ENCODE data around the gene NMRK1.

NMRK1 gene

DNA sequence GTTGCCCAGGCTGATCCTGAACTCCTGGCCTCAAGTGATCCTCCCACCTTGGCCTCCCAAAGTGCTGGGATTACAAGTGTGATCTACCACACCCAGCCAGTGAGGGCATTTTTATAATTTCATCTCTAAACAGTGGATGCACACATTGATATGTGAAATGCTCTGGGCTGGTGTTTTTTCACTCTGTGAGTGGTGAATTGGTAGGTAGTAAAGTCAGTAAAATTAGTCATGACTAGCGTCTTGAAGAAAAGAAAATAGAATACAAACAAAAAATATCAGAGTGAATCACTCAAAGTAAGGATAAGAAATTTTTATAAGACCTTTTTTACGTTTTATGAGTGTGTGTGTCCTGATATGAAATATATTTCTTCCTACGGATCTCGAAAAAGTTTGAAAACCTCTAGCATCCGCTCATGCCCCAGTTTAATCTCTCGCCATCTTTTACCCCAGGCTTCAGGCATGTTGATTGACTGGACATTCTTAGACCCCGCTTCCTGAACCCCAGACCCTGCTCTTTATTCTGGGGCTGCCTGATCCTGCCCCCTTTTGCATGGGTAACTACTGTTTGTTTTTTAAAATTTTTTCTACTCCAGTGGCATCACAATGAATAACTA, 14.3 kb upstream of the NMRK1 start:
- DNase-seq (ENCODE audit: low read depth, low spot score): no peak

DNA sequence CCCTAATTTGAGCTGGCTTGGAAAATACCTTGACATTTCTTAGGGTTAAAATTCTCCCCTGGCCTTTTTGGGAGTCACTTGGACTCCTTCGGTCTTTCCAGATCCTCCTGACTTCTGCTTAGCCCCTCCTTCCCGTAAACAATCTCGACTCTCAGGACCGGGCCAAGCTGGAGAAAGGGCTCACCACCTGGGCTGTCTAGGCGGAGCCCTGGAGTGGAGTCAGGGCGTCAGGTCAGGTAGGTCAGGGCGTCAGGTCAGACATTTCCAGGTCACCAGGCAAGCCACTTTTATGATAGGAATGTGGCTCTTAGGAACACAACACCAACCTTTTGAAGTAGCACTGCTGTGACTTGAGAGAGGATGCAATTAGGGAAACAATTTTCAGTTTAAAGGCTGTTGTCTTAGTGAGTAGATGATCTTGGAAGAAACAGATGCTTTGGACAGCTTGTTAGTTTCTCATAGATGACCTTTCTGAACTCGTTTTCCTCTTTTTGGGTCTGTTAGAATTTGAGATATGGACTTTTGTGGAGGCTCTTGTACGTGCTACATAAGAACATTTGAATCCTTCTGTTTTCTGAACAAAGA, 13.1 kb upstream of the NMRK1 start:
- DNase-seq (ENCODE audit: low read depth, low spot score): peak; percentile 77

DNA sequence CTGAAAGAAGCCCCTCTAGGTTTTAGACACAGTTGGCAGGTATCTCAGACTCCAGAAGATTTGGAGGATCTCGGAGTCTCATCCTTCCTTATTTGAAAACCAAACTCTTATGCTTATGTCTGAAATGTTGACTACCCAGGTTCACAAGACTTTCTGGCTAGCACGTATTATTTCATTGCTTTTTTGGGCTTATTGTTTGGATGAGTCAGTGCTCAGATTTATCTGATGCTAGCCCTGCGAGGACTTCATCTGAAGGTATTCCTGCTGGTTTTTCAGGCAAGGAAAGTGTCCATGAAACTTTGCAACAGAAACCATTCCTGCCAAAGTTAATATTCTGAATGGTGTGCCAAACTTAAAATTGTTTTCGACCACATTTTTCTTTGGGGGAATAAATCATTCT, 8.8 kb upstream of the NMRK1 start:
- DNase-seq (ENCODE audit: low read depth, low spot score): no peak

- no peak for DNase-seq (ENCODE audit: low read depth, low spot score)
Measured at GRCh38 chr9:75092766-75093165, 4.8 kb upstream of the NMRK1 start.

- no peak for DNase-seq (ENCODE audit: low read depth, low spot score)
Measured at GRCh38 chr9:75090579-75090978, 2.6 kb upstream of the NMRK1 start.

DNA sequence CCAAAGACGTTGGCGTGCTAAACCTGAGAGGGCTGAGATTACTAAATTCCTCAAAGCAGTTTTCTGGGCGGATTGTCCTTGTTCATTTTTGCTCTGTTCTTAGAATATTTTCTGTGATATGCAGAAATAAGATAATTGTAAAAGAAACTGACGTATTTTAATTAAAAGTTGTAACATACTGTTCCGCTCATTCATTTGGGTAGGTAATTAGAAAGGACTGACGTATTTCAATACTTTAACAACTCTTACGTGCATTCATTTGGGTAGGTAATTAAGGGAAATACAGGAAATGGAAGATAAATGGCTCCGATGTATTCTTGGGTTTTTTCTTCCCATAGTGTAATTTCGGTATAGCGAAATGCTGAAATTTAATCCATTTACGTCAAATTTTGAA, 1.4 kb upstream of the NMRK1 start:
- DNase-seq (ENCODE audit: low read depth, low spot score): no peak

- DNase-seq (ENCODE audit: low read depth, low spot score): peak; percentile 68
Measured at GRCh38 chr9:75088646-75089372, 854 bp upstream of the NMRK1 start.

DNA sequence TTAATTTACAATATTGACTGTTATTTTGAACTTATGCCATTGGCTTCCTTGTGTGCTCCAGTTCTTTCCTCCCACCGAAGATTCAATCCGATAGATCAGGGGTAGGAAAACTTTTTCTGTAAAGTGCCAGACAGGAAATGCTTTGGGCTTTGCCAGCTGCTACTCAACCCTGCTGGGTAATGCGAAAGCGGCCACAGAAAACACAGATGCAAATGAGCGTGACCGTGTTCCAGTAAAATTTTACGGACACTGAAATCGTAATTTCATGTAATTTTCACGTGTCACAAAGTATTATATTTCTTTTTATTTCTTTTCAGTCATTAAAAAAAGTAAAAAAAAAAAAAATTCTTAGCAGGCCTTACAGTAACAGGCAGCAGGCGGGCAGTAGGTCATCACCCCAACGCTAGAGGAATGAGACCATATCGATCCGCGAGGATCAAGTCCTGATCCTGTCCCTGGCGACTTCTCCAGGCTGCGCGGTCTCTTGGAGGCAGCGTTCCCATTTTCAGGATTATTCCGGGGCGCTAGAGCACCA, 599 bp downstream of the NMRK1 start:
- peak; percentile 44 for DNase-seq (ENCODE audit: low read depth, low spot score)

DNA sequence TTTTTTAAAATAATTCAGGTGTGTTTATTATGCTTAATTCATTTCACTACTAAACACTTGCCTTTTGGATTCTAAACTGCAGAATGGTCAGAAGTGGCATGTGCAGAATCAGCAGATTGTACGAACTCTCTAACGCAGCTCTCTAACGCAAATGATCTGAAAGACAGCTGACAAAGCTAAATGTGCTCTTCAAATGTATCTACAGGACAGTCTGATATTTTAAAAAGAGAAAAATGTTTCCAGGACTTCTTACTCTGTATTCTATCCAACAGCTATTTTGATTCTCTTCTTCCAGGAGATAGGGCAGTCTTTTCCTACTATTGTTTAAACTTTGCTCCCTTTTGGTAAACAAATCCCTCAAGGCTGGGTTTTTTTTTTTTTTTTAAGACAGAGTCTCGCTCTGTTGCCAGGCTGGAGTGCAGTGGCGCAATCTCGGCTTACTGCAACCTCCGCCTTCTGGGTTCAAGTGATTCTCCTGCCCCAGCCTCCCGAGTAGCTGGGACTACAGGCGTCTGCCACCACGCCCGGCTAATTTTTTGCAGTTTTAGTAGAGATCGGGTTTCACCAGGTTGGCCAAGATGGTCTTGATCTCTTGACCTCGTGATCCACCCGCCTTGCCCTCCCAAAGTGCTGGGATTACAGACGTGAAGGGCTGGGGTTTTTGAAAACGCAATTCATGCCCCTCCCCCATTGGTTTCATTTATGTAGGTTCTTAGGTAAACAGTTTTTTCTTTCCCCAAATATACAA, 1.2 kb downstream of the NMRK1 start:
- peak; percentile 51 for DNase-seq (ENCODE audit: low read depth, low spot score)

- no peak for DNase-seq (ENCODE audit: low read depth, low spot score)
Measured at GRCh38 chr9:75085640-75086039, 2.3 kb downstream of the NMRK1 start.

DNA sequence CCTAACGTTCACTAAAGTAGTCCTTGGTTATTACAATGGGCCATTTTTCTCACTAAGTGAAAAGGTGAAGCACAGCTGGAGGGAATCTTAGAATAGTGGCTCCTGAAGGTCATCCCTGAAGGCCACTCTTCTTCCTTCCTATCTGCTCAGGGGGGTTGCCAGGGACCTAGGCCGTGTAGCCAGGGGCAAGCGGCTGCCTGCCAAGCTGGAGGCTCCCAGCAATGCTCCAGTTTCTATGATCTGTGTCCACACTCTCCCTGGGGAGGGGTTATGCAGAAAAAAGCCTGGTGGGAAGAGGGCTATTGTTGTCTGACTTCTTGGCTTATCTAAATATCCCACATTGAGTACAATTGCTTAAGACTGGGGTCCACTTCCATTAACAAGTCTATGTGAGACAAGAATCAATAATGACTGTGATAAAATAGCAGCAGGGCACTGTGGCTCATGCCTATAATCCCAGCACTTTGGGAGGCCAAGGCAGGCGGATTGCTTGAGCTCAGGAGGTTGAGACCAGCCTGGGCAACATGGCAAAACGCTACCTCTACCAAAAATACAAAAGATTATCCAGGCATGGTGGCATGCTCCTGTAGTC, 3.8 kb downstream of the NMRK1 start:
- DNase-seq (ENCODE audit: low read depth, low spot score): peak; percentile 28

DNA sequence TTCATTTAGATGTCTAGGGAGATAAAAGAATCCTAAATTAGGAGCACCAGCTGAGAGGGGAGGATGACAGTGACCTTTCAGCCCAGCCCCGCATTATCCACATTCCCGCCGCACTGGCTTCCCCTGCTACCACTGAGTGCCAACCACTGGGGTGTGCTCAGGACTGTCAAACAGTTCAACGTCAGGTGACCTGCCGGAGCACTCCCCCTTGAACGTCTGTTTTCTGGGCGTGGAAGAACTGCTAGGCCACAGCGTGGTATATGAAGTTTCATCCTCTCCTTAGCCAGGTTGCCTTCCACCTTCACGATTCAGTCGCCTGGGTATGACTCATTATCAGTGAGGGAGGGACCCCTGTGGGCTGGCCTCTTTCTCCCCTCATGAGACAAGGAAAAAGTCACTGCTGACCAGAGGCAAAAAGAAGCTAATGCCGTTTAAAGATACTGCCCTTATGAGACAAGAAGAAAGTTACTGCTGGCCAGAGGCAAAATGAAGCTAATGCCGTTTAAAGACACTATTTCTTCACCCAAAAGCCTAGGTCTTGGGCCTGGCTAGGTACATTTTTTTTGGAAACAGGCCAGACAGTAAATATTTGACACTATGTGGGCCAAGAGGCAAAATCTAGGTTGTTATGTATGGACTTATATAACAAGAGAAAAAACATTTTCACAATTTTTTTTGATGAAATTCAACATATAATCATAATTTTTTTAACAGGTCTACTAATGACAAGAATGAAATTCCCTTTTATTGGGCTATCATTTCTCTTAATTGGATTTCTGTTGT, 4.6 kb downstream of the NMRK1 start:
- peak; percentile 59 for DNase-seq (ENCODE audit: low read depth, low spot score)

- no peak for DNase-seq (ENCODE audit: low read depth, low spot score)
Measured at GRCh38 chr9:75081632-75082031, 6.3 kb downstream of the NMRK1 start.

DNA sequence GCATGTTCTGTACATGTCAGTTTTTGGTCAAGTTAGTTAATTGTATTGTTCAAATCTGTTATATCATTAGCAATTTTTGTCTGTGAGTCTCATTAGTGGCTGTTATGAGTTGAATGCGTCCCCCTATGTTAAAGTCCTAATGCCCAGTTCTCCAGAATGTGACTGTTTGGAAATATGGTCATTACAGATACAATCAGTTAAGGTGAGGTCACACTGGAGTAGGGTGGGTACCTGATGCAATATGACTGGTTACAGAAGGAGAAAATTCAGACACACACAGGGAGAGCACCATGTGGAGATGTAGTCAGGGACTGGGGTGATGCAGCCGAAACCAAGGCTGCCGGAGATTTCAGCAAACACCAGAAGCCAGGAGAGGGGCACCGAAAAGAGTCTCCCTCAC, 15.1 kb downstream of the NMRK1 start:
- DNase-seq (ENCODE audit: low read depth, low spot score): no peak

DNA sequence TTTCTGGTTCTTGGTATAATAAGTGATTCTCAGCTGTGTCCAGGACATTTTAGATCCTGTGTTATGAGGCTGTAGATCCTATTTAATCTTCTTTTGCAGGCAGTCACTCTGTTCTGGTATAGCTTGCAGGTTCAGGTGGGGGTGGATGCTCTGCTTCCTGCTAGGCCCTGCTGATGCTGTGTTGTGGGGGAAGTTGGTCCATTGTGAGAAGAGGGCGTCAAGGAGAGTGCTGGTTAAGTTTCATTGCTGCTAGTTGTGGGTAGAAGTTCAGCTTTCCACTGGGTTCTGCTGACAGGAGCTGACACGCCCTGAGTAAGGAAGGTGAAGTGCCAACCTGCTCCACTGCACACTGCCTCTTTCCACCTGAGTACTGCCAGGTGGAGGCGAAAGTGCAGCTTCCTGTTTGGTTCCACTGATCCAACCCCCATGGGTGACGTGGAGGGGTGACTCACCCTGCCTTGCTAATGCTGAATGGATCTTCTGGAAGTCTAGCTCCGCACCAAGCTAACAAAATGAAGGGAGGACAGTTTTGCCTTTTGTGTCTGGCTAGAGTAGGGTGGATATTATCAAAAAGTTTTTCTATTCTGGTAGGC, 16.3 kb downstream of the NMRK1 start:
- DNase-seq (ENCODE audit: low read depth, low spot score): no peak

DNA sequence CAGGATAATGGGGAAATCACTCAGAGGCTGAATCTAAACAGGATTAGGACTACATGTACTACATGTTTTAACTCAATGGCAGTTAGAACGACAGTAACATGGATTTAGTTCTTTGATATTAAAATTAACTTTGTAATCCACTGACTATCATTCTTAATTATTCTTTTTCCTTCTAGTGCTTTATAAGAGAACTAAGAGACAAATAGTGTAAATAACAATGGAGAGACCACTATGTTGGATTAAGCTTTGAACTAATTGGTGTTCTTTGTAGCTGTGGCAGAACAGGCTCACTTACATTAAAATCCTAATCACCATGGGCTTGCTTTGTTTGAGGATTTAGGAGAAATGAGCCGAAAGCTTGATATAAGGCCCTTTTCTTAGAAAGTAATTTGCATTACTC, 18.8 kb downstream of the NMRK1 start:
- no peak for DNase-seq (ENCODE audit: low read depth, low spot score)

DNA sequence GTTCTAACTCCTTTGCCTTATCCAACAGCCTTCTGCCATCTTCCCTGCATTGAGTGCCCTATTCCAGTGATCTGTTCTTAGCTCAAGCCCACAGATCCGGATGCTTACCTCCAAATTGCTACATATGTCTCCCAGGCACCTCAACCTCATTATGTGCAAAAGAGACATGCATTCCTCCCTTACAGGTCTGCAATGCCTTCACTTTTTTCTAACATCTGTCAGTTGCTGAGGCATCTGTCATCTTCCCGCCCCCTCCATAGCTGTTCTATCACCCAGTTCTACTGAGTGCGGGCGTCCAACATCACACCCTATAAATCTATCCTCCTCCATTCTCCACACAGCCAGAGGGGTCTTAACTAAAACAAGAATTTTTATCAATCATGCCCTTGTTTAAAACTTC, 20.1 kb downstream of the NMRK1 start:
- no peak for DNase-seq (ENCODE audit: low read depth, low spot score)

GRCh38 chr9:75065510-75065909, 22.4 kb downstream of the NMRK1 start:
- no peak for DNase-seq (ENCODE audit: low read depth, low spot score)

DNA sequence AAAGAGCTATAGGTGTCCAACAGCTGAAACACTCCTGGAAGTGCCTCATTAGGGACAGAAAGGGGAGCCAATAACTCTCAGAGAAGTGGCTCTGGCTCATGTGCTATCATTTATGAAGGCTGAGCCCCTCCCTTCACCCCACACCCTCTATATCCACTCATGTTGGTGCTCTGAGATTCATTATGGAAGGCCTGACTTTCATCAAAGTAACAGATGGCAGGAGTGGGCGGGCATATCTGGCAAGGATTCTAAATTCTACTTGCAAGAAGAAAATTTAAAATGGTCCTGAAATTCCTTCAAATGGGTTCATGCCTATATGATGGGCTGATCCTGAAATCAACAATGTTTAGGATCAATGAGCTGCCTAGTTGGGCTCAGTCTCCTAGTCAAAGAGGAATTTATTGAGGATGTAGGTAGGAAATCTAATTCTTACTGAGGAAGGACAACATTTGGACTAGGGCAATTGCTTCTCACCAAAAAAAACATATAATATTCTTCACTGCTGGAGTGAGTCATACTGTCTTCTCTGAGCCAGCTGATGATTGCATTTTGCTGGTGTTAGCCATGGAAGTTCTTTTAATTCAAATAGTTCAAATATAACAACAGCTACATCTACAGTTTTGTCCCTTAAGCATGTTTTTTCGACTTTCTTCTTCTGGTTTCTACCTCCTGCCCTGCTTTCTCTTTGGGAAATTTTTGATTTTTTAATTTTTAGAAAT, 23.5 kb downstream of the NMRK1 start:
- DNase-seq (ENCODE audit: low read depth, low spot score): no peak

Data from ELF-1 (cell line).